Measurements from ENCODE around the gene KLF11. TPM values are rescaled to one million over a fixed set of nuclear protein-coding genes. Genes with fewer than 3 reads are reported as not detected.

Gene KLF11
- total RNA-seq, 1 donor from 2014 or later: 24.4 TPM

DNA sequence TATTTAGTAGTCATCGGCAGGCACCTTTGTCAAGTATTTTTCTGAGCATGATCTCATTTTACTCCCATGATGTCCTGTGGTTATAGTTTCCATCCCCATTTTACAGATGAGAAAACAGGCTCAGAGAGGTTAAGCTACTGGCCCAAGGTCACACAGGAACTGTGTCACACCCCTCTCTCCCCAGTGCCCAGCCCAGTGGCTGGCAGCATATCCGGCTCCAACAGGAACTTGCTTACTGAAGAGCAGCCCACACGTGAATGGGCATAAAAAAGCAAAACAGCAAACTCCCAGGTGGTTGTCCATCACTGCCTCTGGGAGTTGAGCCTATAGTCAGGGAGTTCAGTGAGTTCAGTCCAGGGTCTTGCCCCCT, 8.3 kb upstream of the KLF11 start:
- DNase-seq (peak; percentile 43), ATAC-seq (ENCODE audit: poor library complexity) (no peak)
- intact Hi-C loops (cut with DNase I): no loop called here

DNA sequence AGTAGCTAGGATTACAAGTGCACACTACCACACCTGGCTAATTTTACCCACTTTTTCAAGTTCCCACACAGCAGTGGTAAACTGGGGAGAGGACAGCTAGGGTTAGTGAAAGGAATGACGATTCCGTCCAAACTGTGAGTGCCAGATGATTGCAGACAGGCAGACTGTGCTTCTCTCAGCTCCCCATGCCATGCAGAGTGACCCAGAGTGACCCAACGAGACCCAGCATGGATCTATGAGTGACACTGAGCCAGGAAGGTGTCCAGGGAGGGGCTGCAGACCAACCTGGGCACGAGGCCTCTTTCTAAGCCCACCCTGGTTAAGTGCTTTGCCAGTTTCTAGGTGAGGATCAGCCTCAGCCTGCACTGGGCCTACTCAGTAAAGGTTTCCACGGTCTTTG, 7.7 kb upstream of the KLF11 start:
- ATAC-seq (ENCODE audit: poor library complexity) (peak; percentile 71), DNase-seq (peak; percentile 62)
- intact Hi-C loops (cut with DNase I): no loop called here

DNA sequence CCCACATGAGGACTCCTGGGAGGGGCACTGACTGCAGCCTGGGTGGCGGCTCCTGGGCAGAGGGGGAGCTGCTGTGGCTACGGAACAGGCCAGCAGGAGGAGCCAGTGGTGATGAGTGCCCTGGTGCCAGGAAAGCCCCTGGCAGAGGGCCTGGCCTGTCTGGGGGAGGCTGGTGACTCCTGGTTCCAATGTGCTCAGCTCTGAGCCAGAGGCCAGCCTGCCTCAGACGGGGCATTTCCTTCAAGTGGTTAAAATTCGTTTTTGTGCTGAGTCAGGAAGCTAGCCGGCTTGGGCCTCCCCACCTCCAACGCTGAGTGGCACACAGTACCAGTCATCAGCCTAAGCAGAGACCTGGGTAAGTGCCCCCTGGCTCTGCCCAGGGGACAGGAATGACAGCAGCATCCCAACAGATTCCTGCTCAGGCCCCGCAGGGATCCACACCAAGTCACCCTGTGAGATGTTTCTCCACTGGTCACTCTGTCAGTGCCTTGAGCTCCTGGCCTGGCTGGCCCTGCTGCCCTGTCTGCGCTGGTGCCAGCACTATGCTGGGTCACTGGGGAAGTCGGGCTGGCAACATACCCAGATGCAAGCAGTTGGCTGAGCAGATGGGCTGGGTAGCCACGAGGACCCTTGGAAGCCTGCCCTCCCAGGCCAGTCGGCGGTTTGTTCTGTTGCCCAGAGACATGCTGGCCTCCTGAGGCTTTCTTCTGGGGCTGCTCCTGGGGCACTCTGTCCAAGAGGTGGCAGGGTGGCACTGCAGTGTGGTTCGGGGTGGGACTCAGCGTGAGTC, 7.1 kb upstream of the KLF11 start:
- peak; percentile 74 for ATAC-seq (ENCODE audit: poor library complexity)
- intact Hi-C loops (cut with DNase I): no loop called here
- DNase-seq: peak; percentile 86

DNA sequence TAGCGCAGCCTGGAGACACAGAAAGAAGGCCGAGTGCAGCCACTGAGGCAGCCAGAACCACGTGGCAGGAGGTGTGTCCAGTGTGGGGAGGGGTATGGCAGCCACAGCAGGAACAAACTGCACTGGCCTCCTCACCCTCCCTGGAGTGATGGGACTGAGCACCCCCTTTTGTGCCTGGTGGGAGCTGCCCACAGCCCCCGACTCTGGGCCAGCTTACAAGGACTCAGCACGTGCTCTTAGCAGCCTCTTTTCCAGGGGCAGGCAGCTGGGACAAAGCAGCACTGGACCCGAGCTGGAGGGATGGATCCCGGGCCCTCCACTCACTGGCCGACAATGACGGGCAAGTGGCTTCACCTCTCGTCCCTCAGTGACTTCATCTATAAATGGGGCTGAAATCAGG, 5.2 kb upstream of the KLF11 start:
- DNase-seq (no peak), ATAC-seq (ENCODE audit: poor library complexity) (no peak)
- intact Hi-C loops (cut with DNase I): no loop called here

DNA sequence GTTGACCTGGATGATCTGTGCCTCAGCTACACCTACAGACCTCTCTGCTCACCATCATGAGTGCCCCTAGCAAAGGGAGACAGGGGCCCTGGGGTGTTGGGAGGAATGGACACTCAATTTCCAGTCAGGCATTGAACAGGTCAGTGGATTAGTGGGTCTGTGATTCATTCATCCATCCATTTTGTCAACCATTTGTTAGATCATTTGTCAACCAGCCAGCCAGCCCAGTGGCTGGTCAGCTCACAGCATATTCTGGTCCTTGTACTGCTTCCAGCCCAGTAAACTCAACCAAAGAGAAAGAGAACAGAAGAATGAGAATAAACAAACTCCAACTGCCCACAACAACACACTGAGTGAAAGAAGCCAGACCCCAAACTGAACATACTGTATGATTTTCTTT, 4.6 kb upstream of the KLF11 start:
- intact Hi-C loops (cut with DNase I): no loop called here
- no peak for ATAC-seq (ENCODE audit: poor library complexity)
- DNase-seq: no peak

DNA sequence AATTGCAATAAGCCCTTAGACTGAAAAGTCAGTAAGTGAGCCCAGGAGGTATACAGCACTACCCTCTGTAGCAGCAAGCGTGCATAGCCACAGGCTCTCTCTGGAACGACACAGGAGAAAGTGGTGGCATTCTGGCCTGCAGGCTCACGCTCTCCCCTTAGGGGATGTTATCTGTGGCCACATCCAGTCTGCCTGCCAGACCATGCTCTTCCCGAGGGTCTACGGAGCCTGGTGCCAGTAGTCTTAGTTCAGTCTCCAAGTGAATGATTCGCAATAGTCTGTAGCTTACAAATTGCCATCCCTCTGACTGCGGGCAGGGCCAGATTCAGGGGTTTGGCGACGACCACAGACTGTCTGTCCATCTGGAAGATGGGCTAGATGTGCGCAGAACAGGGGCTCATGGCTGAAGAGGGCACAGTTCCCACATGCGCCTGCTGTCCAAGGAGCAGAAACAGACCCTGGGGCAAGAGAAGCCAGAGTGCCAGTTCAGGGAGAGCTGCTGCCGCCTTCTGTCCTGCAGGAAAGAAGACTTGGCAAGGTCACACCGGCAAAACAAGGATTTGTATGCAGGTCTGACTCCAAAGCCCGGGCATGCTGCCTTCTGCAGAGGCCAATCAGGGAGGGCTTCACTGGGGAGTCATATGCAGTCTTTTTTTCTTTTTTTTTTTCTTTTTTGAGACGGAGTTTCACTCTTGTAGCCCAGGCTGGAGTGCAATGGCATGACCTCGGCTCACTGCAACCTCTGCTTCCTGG, 3.5 kb upstream of the KLF11 start:
- DNase-seq (peak; percentile 71), ATAC-seq (ENCODE audit: poor library complexity) (no peak)
- intact Hi-C loops (cut with DNase I): loop anchor here (5.0 kb wide), 2 partner anchors 33 to 48 kb away; no protein-coding TSS in a partner anchor

DNA sequence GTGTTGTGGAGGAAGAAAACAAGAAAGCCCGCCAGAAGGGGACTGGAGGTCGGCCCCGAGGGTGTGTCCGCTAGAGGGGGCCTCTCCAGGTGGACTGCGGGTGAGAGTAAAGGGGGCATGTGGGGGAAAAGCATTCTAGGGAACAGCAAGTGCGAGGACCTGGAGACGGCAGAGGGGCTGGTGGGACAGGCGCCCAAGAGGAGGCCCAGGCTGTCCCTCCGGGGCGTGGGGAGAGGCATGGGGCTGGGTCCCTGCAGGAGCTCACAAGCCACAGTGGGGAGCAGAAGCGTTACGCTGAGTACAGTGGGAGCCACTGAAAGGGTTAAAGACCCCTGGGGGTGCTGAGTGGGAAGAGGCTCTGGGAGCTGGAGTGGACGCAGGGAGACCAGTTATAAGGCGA, 1.6 kb upstream of the KLF11 start:
- ATAC-seq (ENCODE audit: poor library complexity): no peak
- intact Hi-C loops (cut with DNase I): loop anchor here (5.0 kb wide), 2 partner anchors 34 to 49 kb away; no protein-coding TSS in a partner anchor
- DNase-seq: no peak

DNA sequence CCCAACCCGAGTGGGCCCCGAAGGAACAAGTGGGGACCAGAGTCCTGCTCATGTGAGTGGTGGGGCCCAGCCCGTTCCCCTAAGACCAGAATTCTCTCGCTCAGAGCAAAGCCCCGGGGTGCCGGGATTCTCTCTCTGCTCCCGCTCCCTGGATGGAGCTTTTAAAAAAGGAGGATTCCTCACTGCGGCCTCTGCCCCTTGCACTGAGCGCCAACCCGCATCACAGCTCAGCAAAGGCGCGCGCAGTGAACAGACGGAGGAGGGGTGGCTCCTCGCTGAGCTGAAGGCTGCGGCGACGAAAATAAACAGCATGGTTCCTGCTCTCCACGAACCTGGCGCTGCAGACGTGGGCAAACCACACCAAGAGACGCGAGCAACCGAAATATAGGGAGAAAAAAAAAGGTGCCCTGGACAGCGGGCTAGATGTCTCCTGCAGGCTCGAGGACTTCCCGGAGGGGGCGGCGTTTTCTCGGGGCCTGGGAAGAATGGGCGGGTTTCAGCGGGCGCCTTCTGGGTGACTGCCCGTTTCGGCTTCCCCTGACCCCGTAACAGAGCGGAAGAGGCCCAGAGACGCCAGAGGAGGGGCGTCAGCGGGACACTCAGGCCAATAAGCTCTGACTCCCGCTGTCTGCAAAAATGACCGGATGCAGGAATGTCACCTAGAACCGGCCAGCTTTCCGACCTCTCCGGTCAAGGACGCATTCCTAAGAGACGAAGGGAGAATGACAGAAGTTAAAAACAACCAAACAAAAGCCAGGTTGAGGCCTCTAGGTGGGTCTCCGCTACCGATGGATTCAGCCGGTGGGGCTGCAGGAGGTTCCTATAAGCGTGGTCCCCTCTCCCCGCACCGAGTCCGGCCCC, 819 bp upstream of the KLF11 start:
- ATAC-seq (ENCODE audit: poor library complexity): peak; percentile 42
- peak; percentile 93 for DNase-seq
- intact Hi-C loops (cut with DNase I): loop anchor here (5.0 kb wide), 2 partner anchors 35 to 50 kb away; no protein-coding TSS in a partner anchor

DNA sequence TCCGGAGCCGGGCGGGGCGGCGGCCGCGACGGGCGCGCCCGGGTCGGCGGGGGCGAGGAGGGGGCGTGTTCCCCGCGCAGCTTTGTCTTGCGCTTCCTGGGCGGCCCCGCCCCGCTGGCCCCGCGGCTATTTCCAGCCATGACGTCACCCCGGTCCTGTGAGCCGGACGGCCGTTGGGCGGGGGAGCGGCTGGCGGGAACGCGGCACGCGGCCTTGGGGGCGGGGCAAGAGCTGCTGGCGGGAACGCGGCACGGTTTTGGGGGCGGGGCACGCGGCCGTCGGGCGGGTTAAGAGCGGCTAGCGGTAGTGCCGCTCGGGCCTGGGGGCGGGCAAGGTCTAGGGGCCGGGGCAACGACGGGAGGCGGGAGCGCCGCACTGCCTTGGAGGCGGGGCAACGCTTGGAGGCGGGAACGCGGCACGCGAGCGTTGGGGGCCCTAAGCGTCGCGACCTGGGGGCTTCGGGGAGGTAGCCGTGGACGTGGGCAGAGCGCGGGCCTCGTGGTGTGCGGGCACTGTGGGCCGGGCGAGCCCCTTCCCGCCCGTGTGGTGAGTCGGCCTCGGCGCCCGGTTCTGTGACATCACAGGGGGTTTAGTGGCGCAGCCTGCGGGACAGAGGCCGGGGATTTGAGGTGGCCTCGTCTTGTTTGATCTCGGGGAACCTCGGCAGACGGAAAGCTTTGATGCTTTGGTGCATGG, 704 bp downstream of the KLF11 start:
- intact Hi-C loops (cut with DNase I): loop anchor here (5.0 kb wide), 2 partner anchors 37 to 52 kb away; no protein-coding TSS in a partner anchor

DNA sequence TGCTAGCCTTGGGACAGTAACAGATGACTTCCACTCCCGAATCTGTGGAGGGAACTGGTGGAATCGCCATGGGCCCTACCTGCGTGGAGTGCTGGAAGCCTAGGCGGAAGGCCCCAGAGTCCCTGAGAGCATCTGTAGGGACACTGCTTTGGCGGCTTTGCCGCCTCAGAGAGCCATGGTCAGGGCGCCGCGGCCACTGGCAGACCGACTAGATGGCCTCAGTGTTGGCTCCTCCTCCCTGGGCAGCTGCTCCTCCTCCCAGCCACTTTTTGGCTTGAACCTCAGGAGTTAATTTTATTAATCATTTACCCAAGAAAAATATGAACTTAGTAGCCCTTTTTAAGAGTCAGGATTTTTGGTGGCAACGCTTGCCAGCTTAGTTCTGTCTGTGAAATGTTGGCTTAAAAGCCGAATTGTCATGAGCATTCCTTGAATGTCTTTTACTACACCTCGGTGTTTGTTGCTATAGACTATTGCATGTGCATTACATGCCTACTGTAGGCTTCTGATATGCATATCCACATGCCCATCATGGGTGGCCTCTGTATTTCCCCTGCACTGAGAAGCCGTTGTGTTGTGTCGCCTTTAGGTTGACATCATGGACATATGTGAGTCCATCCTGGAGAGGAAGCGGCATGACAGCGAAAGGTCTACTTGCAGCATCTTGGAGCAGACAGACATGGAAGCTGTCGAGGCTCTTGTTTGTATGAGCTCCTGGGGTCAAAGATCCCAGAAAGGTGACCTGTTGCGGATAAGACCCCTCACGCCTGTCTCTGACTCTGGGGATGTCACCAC, 2.4 kb downstream of the KLF11 start:
- ATAC-seq (ENCODE audit: poor library complexity) (no peak), DNase-seq (no peak)
- intact Hi-C loops (cut with DNase I): loop anchor here (5.0 kb wide), 2 partner anchors 63 to 233 kb away; no protein-coding TSS in a partner anchor

More for the DNA sequence above, 704 bp downstream of the KLF11 start:
- ATAC-seq (ENCODE audit: poor library complexity): peak; percentile 73
- DNase-seq: peak; percentile 100

DNA sequence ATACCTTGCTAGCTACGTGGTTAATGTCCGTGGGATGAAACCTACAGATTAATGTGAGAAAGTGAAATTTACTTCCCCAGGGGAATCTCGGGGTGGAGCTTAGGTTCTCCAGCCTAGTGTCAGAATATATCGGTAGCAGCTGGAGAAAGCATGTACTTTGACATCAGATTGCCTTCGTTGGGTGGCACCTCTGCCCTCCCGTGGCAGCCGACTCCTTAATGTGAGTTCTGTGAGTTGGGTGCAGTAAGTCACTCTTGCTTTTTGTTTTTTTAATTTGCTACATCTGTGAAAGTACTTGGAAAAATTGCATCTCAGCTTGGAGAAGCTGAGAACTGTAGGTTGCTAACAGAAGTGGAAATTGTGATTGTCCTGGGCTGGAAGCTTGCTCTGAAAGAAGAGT, 3.6 kb downstream of the KLF11 start:
- intact Hi-C loops (cut with DNase I): loop anchor here (5.0 kb wide), 2 partner anchors 65 to 235 kb away; no protein-coding TSS in a partner anchor
- DNase-seq (no peak), ATAC-seq (ENCODE audit: poor library complexity) (no peak)

DNA sequence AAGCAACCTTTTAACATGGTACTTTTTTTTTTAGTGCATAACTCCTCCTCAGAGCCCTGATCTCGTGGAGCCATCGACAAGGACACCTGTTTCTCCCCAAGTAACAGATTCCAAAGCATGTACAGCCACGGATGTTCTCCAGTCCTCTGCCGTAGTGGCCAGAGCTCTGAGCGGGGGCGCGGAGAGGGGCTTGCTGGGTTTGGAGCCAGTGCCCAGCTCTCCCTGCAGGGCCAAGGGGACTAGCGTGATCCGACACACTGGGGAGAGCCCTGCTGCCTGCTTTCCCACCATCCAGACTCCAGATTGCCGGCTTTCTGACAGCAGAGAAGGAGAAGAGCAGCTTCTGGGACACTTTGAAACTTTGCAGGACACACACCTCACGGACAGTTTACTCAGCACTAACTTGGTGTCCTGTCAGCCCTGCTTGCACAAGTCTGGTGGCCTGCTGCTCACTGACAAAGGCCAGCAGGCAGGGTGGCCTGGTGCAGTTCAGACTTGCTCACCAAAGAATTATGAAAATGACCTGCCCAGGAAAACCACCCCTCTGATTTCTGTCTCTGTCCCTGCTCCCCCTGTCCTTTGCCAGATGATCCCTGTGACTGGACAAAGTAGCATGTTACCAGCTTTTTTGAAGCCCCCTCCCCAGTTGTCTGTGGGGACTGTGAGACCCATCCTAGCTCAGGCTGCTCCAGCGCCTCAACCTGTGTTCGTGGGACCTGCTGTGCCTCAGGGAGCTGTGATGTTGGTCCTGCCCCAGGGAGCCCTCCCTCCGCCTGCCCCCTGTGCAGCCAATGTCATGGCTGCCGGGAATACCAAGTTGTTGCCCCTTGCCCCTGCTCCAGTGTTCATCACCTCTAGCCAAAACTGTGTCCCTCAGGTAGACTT, 4.5 kb downstream of the KLF11 start:
- DNase-seq (no peak), ATAC-seq (ENCODE audit: poor library complexity) (no peak)
- intact Hi-C loops (cut with DNase I): loop anchor here (5.0 kb wide), 2 partner anchors 66 to 236 kb away; no protein-coding TSS in a partner anchor

DNA sequence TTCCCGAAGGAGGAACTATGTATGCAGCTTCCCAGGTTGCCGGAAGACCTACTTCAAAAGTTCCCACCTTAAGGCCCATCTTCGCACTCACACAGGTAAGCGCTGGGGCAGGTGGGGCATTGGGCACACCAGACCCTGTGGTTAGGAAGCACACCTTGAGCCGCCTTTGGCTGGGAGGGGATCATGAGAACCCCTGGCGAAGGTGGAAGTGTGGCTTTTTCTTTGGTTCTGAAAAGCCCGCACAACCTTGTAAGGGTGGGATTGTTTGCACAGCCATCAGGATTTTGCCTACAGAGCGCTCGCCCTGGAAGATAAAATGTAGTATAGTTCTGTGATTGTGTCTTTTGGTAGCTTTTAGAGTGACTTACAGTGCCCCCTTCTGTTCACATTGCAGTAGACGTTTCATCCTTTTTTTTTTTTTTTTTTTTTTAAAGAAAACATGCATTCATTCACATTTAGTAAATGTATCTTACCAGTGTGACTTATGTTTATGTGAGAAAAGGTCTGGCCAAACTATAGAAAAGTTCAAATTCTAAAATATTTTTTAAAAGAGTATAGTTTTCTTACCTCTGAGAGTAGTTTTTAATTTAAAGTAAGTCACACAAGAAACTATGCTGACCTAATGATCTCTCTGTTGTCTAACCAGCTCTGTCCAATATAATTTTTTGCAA, 5.3 kb downstream of the KLF11 start:
- DNase-seq (no peak), ATAC-seq (ENCODE audit: poor library complexity) (peak; percentile 34)

DNA sequence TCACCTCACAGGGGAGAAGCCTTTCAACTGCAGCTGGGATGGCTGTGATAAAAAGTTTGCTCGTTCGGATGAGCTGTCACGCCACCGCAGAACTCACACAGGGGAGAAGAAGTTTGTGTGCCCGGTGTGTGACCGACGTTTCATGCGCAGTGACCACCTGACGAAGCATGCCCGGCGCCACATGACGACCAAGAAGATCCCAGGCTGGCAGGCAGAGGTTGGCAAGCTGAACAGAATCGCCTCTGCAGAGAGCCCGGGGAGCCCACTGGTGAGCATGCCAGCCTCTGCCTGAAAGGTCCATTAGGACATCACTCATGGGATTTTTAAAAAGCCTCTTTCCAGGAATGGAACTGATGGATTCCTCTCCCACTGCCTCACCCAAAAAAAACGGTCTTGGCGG, 8.9 kb downstream of the KLF11 start:
- ATAC-seq (ENCODE audit: poor library complexity): no peak
- no peak for DNase-seq
- intact Hi-C loops (cut with DNase I): no loop called here

More for the DNA sequence above, 5.3 kb downstream of the KLF11 start:
- intact Hi-C loops (cut with DNase I): loop anchor here (5.0 kb wide), 2 partner anchors 66 to 236 kb away; no protein-coding TSS in a partner anchor

DNA sequence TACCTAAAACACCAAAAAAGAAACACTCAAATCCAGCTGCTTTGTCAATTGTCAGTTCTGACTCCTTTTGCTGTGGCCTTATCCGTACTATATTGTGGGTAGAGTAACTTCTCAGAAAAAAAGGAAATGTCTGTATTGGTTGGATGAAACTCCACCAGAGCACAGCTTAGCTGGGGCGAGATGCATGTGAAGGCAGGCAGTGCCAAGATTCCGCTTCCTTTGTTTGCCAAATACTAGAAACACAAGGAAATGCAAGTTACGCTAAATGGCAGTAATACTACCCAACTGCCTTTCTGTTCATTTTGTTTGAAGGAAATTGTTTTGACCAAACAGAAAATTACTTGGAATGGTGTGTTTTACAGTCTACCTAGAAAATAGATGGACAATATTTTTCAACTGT, 10.0 kb downstream of the KLF11 start:
- DNase-seq (no peak), ATAC-seq (ENCODE audit: poor library complexity) (no peak)
- intact Hi-C loops (cut with DNase I): no loop called here

DNA sequence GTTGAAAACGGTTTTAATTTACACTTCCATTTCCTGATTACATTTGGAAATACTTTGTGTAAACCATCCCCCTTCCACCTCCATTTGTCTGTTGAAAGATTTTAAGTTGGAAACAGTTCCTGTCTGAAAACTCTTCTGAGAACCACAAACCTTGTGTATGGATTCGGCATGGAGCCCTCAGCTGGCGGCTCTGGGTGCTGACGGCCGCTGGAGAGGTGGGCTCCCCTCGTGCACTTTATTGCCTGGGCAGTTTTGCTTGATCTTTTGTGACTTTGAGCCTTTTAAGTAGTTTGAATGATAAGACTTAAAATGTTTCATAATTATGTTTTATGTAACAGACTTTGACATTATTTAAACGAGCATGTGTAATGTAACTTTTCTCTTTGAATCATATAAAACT, 11.1 kb downstream of the KLF11 start:
- intact Hi-C loops (cut with DNase I): no loop called here
- no peak for DNase-seq
- ATAC-seq (ENCODE audit: poor library complexity): no peak

All from Right ventricle myocardium superior (tissue), 1 donor.